Left ventricle myocardium inferior (tissue), 1 donor: ENCODE results near the gene RPUSD3. TPM values are rescaled to one million over a fixed set of nuclear protein-coding genes. Genes with fewer than 3 reads are reported as not detected.

Experiments
- DNase-seq: peaks from one replicate; pipeline ENCODE4 v3.0.0-alpha.2; 2020
- H3K27ac ChIP-seq: fragments of 200-600 bp; replicated peaks from 2 replicates; pipeline ENCODE4 v1.8.0; 2021
- H3K27me3 ChIP-seq: fragments of 200-600 bp; 2 replicates; pipeline ENCODE4 v1.8.0; 2021; ENCODE audit warnings: low read depth
- H3K36me3 ChIP-seq: fragments of 200-600 bp; 2 replicates; pipeline ENCODE4 v1.8.0; 2021
- H3K4me1 ChIP-seq: fragments of 200-600 bp; 2 replicates; pipeline ENCODE4 v1.8.0; 2021
- H3K4me3 ChIP-seq: fragments of 200-600 bp; 2 replicates; pipeline ENCODE4 v1.8.0; 2021; ENCODE audit warnings: mild to moderate bottlenecking, moderate library complexity
- H3K9me3 ChIP-seq: fragments of 200-600 bp; replicated peaks from 2 replicates; pipeline ENCODE4 v1.8.0; 2021
- intact Hi-C: fragments of 100-400 bp; cut with micrococcal nuclease; formaldehyde crosslinking; loops from one replicate; pipeline ENCODE4 v1.11.0; 2022
- total RNA-seq: library from RNA; stranded (reverse); fragmentation: NEBNext Ultra II Directional; extraction: Animal tissue kit (Norgen Biotek cat#: 25700); gene quantifications from one replicate; pipeline ENCODE4 v1.2.1, GENCODE V29; 2021
- TF ChIP-seq, protein P1 (sequence below): fragments of 200-600 bp; IDR thresholded peaks from 2 replicates; pipeline ENCODE4 v1.8.0; 2021; ENCODE audit warnings: antibody characterized with exemption, mild to moderate bottlenecking, borderline replicate concordance
- donor health status: DM: no; HTN: yes; CAD: no; lungs with severe emphysema.

Gene RPUSD3
- total RNA-seq, 1 donor from 2014 or later: 35.7 TPM

DNA sequence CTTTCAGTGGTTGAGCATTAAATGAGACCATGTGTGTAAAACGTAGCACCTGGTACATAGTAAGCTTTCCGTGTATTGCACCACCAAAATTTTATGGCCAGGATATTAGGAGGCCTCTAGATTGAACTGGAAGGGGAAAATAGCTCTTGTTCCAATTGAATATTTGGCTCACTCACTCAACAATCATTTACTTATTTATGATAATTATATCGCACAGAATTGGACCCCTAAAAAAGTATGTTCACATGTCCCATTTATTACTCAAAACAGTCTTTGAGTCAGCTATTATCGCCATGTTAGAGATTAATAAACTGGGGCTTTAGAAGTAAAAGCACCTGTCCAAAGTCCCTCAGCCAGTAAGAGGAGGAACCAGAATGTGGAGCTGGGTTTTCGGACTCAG is 38.8 kb downstream of the RPUSD3 start:
- TF ChIP-seq, protein P1, sequence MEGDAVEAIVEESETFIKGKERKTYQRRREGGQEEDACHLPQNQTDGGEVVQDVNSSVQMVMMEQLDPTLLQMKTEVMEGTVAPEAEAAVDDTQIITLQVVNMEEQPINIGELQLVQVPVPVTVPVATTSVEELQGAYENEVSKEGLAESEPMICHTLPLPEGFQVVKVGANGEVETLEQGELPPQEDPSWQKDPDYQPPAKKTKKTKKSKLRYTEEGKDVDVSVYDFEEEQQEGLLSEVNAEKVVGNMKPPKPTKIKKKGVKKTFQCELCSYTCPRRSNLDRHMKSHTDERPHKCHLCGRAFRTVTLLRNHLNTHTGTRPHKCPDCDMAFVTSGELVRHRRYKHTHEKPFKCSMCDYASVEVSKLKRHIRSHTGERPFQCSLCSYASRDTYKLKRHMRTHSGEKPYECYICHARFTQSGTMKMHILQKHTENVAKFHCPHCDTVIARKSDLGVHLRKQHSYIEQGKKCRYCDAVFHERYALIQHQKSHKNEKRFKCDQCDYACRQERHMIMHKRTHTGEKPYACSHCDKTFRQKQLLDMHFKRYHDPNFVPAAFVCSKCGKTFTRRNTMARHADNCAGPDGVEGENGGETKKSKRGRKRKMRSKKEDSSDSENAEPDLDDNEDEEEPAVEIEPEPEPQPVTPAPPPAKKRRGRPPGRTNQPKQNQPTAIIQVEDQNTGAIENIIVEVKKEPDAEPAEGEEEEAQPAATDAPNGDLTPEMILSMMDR: no peak
- Histone ChIP-seq H3K27me3 (no peaks in the 10 kb centered on the region), H3K4me3 (no peak overlapping the region), H3K27ac (no peak overlapping the region), H3K4me1 (peaks cover 24% of the 10 kb centered on the region), H3K9me3 (no peaks in the 10 kb centered on the region), H3K36me3 (peaks cover 72% of the 10 kb centered on the region)
- intact Hi-C loops: no loop called here
- DNase-seq: no peak

DNA sequence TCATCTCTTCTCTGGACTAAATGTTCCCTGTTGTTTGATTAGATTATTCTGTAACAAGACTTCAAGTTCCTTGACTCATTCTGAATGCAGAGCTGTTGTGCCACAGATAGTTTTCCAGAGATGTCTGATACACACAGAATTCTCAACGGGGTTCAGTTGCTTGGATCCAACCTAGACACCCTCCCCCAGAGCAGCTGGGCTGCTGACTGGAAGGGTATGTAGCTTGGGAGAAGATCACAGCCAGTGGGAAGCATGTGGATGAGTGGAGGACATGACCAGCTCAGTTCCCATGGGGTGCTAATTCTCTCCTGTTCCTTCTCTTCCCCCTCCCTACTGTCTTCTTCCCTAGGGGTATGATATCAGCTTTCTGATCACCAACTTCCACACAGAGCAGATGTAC is 40.3 kb downstream of the RPUSD3 start:
- Histone ChIP-seq H3K27ac (peak overlapping the region; percentile 73), H3K4me1 (peaks cover 15% of the 10 kb centered on the region), H3K4me3 (no peak overlapping the region), H3K27me3 (no peaks in the 10 kb centered on the region), H3K36me3 (peaks cover 87% of the 10 kb centered on the region), H3K9me3 (no peaks in the 10 kb centered on the region)
- TF ChIP-seq, protein P1: no peak
- DNase-seq: no peak
- intact Hi-C loops: no loop called here

DNA sequence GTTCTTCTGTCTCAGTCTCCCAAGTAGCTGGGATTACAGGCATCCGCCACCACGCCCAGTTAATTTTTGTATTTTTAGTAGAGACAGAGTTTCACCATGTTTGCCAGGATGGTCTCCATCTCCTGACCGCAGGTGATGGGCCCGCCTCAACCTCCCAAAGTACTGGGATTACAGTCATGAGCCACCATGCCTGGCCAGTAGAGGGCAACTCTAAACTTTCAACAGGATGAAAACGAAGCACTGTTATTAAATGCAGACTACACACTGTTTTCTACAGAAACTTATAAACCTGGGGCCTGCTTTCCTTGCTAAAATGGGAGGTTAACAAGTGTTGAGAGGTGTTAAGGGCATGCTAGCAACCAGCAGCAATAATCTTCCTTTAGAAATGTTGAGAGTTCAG is 43.3 kb downstream of the RPUSD3 start:
- H3K36me3 ChIP-seq: peaks cover 91% of the 10 kb centered on the region
- no peaks in the 10 kb centered on the region for H3K27me3 ChIP-seq
- intact Hi-C loops: no loop called here

DNA sequence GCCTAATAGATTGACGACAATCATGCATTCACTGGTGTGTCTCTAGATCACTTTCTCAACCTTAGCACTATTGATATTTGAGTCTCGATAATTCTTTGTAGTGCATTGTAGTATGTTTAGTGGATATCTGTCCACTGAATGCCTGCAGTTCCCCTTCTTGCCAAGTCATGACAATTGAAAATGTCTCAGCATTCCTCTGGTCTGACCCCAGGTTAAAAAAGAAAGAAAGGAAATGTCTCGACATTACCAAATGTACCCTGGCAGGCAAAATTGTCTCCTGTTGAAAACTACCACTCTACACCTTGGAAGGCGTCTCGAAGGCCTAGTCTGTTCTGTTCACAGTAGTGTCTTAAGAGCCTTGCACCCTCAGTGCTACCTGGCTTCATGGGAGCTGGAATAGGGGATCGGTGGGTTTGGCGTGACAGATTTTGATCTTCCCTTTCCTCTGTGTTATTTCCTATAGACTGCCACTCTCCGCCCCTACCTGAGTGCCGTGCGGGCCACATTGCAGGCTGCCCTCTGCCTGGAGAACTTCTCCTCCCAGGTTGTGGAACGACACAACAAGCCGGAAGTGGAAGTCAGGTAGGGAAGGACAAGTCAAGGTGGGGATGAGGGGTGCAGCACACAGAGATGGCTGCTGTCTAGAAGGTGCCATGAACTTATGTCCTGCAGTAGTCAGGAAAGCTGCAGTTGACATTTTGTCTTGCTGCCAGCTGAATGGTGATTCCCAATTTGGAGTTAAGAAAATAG is 46.4 kb downstream of the RPUSD3 start:
- Histone ChIP-seq H3K4me1 (peaks cover 41% of the 10 kb centered on the region), H3K27ac (no peak overlapping the region), H3K9me3 (no peaks in the 10 kb centered on the region), H3K4me3 (no peak overlapping the region), H3K36me3 (peaks cover 73% of the 10 kb centered on the region), H3K27me3 (no peaks in the 10 kb centered on the region)
- intact Hi-C loops: no loop called here
- DNase-seq: no peak
- TF ChIP-seq, protein P1: no peak

More for the DNA sequence above, 43.3 kb downstream of the RPUSD3 start:
- Histone ChIP-seq H3K27ac (no peak overlapping the region), H3K4me3 (no peak overlapping the region), H3K4me1 (peaks cover 25% of the 10 kb centered on the region), H3K9me3 (no peaks in the 10 kb centered on the region)
- no peak for DNase-seq
- TF ChIP-seq, protein P1: peak; percentile 22

DNA sequence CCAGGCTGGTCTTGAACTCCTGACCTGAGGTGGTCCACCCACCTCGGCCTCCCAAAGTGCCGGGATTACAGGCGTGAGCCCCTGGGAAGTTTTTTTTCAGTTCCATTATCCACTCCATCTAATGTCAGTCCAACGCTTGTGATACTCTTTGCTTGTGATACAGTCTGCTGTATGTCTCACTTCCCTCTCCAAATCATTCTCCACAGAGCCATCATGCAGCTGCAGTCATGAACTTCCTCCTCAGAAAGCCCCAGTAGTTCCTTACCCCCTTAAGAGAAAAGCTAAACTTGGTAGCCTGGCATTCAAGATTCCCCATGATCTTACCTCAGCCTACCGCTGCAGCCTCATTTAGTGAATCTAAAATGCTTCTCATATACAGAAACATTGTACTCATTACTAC is 48.6 kb downstream of the RPUSD3 start:
- intact Hi-C loops: no loop called here
- no peak for DNase-seq
- Histone ChIP-seq H3K9me3 (no peaks in the 10 kb centered on the region), H3K4me1 (peaks cover 61% of the 10 kb centered on the region), H3K36me3 (peaks cover 59% of the 10 kb centered on the region), H3K4me3 (no peak overlapping the region), H3K27me3 (no peaks in the 10 kb centered on the region), H3K27ac (no peak overlapping the region)
- TF ChIP-seq, protein P1: no peak
